ENCODE data around the gene ADGRF5.

Gene ADGRF5

DNA sequence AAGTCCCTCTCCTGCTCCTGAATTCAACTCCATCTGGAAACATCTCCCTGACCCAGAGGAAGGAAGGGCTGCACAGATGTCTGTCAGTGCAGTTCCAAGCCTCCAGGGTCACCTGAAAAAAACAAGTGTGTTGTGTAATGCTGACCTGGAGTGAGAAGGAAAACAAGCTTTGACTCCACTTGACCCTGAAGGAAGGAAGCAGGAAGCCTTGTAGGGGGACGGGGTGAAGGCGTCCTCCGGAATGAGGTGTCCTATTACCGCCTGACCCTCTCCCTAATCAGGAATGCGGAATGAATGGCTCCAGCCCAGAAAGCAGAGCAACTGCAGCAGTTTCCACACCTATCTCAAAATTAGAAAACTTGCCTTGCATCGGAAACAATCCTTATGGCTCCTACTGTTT is 13.9 kb upstream of the ADGRF5 start:
- TF ChIP-seq, protein P1, sequence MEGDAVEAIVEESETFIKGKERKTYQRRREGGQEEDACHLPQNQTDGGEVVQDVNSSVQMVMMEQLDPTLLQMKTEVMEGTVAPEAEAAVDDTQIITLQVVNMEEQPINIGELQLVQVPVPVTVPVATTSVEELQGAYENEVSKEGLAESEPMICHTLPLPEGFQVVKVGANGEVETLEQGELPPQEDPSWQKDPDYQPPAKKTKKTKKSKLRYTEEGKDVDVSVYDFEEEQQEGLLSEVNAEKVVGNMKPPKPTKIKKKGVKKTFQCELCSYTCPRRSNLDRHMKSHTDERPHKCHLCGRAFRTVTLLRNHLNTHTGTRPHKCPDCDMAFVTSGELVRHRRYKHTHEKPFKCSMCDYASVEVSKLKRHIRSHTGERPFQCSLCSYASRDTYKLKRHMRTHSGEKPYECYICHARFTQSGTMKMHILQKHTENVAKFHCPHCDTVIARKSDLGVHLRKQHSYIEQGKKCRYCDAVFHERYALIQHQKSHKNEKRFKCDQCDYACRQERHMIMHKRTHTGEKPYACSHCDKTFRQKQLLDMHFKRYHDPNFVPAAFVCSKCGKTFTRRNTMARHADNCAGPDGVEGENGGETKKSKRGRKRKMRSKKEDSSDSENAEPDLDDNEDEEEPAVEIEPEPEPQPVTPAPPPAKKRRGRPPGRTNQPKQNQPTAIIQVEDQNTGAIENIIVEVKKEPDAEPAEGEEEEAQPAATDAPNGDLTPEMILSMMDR (conservative IDR thresholded peaks at IDR 0.05; ENCODE audit: low read depth): no peak
- POLR2A ChIA-PET (ENCODE audit: low non-redundant PET): no interaction called here
- CTCF ChIA-PET: no interaction called here
- H3K27ac ChIP-seq: no peak overlapping the region
- no peak for DNase-seq (ENCODE audit: low spot score)

DNA sequence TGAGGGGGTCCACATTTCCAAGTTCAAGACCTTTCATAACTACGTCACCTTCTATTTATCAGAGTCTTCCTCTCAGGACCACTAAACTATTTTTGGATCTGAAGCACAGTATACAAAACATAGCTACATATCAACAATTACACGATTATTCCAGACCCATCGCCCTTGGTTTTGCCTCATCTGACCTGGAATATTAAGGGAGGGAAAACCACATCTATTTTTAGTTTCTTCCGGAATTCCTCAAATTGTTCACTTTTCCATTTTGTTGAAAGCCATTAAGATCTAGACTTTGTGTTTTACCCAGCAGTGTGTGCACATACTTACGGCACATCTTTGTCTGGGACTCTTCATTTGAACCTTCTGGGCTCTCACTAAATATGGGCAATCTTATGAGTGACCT is 12.0 kb upstream of the ADGRF5 start:
- no peak for DNase-seq (ENCODE audit: low spot score)
- POLR2A ChIA-PET (ENCODE audit: low non-redundant PET): no interaction called here
- H3K27ac ChIP-seq: no peak overlapping the region
- CTCF ChIA-PET: no interaction called here
- TF ChIP-seq, protein P1 (conservative IDR thresholded peaks at IDR 0.05; ENCODE audit: low read depth): no peak

DNA sequence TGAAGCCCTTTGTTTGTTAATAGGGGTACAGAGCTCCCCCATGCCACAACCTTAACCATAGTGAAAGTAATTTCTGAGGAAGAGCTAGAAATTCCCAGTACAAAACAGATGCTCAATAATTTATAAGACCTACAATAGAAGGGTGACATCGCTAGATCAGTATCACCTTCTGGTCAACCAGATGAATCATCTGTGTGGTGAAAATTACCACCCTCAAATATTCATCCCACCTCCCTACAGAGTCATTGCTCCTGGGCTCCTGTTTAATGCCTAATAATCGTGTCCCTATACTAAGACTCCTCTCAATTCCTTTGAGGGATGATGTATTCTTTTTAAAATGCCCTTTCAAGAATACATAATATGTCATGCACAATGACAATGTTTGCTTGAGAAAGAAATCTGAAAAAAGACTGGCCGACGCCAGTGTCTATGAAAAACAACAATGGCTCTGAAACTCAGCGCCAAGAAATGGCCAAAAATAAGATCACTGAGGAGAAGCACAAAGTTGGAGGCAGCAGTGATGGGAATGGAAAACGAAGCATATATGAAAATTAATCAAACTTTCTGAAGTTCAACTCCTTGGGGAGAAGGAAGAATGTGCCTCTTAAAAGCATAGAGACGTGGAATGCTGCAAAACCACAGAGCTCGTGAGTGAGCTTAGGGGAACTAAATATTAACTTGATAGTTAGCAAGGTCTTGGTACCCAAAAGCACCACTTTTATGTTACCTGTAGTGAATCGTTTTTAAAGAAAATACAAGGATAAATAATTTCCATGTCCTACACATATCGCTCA is 11.0 kb upstream of the ADGRF5 start:
- DNase-seq (ENCODE audit: low spot score): no peak
- H3K27ac ChIP-seq: no peak overlapping the region
- ChIA-PET CTCF (no interaction called here), POLR2A (ENCODE audit: low non-redundant PET) (no interaction called here)
- TF ChIP-seq, protein P1 (conservative IDR thresholded peaks at IDR 0.05; ENCODE audit: low read depth): no peak

DNA sequence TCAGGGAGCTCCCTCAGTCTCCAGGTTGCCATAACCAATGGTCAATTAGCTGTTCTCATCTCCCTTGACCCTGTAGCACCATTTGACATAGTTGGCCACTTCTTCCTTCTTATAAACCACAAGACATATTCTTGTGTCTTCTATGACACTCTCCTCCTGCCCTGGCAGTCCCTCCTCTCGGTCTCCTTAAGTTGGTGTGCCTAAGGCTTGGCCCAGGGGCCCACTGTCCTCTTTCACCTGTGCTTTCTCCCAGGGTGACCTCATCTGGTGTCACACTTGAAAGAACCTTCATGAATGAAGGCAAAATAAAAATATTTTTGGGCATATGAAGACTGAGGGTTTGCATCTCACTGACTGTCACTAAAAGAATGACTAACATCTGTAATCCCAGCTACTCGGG is 9.7 kb upstream of the ADGRF5 start:
- ChIA-PET CTCF (no interaction called here), POLR2A (ENCODE audit: low non-redundant PET) (no interaction called here)
- DNase-seq (ENCODE audit: low spot score): no peak
- TF ChIP-seq, protein P1 (conservative IDR thresholded peaks at IDR 0.05; ENCODE audit: low read depth): no peak
- no peak overlapping the region for H3K27ac ChIP-seq

DNA sequence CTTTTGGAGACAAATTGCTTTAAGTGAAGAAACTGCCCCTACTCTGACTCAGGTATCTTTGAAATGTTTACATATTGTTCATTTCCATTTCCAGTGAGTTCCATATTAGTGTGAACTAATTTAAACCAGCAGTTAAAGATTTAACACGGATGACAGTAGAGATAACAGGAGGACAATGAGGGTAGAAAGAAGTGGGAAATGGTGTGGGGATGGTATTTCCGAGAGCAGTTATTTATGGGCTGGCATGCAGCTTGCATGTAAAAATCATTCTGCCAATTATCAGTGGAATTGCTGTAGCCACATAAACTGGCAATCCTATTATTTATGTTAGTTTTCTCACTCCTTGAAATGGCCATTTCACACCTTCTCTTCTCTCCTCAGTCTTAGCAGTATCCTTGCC is 8.6 kb upstream of the ADGRF5 start:
- no peak overlapping the region for H3K27ac ChIP-seq
- TF ChIP-seq, protein P1 (conservative IDR thresholded peaks at IDR 0.05; ENCODE audit: low read depth): no peak
- DNase-seq (ENCODE audit: low spot score): no peak
- CTCF ChIA-PET: interaction anchor here (0.6 kb wide), 1 partner anchor 11 kb away, joined by 3 read pairs; no protein-coding TSS in a partner anchor
- POLR2A ChIA-PET (ENCODE audit: low non-redundant PET): no interaction called here

DNA sequence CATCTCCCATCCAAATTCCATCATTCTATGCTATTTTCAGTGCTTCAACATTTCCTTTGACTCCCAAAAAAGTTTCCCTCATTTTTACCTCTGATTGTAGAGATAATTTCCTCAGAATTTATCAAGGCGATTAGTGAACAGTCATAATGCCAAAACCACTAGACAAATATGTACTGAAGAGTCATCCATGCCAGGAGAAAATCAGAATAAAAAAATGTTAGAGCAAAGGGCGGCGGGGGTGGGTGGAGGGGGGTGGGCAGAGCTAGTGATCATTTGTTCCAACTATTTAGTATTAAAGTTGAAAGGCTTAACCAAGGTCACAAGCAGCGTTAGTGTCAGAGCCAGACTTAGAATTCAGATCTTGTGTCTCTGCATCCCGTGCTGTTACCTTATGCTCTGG is 5.3 kb upstream of the ADGRF5 start:
- CTCF ChIA-PET: interaction anchor here (0.6 kb wide), 1 partner anchor 115 kb away, joined by 3 read pairs; no protein-coding TSS in a partner anchor
- TF ChIP-seq, protein P1 (conservative IDR thresholded peaks at IDR 0.05; ENCODE audit: low read depth): no peak
- no peak for DNase-seq (ENCODE audit: low spot score)
- POLR2A ChIA-PET (ENCODE audit: low non-redundant PET): no interaction called here
- no peak overlapping the region for H3K27ac ChIP-seq

Data from RWPE1 (cell line).